Right lobe of liver (tissue), 4 donors: Measurements from ENCODE around the gene TCP11L2.

Experiments used
- POLR2A ChIP-seq: fragments of 450-650 bp; IDR thresholded peaks from one replicate; pipeline ENCODE4 v1.6.1; 2017; ENCODE audit warnings: antibody characterized with exemption, mild to moderate bottlenecking
- TF ChIP-seq, protein P1 (sequence below), 4 donors: fragments of 200-600 bp in 3 of 4; fragments of 450-650 bp in 1 of 4; IDR thresholded peaks; one replicate each; pipeline versions ENCODE4 v1.5.1 to v1.8.0; 2016 to 2022; ENCODE audit warnings: antibody characterized with exemption in 4 of 4, mild to moderate bottlenecking in 2 of 4
- donor health status: DM: no; HTN: no; CAD: no.
- donor health status: DM: no; HTN: no; CAD: no.
- donor health status: DM: no; HTN: yes; CAD: no.

DNA sequence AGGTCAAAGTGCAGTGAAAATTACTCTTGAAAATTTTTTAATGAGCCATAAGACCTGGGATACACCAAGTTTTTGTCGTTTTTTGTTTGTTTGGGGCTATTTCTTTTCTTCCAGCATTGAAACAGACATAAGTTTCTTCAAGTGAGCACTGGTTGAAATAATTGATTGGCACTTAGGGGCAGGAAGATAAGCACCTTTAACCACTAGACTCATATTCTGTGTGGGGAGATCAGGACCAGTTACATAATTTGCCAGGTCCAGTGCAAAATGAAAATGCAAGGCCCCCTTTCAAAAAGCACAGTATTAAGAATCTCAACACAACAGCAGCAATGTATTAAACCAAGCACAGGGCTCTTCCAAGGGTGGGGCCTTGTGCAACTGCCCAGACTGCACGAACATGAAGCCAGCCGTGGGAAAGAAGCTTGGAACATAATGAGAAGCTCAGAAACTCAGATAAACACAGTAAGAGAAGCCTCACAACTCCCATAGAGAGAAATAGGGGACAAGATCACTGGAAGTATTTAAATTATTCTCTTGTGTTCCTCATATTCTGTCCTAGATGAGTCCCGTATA is 3.2 kb upstream of the TCP11L2 start:
- TF ChIP-seq, protein P1, sequence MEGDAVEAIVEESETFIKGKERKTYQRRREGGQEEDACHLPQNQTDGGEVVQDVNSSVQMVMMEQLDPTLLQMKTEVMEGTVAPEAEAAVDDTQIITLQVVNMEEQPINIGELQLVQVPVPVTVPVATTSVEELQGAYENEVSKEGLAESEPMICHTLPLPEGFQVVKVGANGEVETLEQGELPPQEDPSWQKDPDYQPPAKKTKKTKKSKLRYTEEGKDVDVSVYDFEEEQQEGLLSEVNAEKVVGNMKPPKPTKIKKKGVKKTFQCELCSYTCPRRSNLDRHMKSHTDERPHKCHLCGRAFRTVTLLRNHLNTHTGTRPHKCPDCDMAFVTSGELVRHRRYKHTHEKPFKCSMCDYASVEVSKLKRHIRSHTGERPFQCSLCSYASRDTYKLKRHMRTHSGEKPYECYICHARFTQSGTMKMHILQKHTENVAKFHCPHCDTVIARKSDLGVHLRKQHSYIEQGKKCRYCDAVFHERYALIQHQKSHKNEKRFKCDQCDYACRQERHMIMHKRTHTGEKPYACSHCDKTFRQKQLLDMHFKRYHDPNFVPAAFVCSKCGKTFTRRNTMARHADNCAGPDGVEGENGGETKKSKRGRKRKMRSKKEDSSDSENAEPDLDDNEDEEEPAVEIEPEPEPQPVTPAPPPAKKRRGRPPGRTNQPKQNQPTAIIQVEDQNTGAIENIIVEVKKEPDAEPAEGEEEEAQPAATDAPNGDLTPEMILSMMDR (IDR thresholded peaks at IDR 0.05): no peak
- TF ChIP-seq POLR2A: no peak
